GM12873 (cell line): ENCODE measurements around the gene SLC6A6.

ENCODE experiments used
- TF ChIP-seq, protein P1 (sequence below): IDR thresholded peaks from 2 replicates; pipeline ENCODE4 v1.5.1; 2012; ENCODE audit warnings: low read depth, mild to moderate bottlenecking, moderate library complexity, low read length, control low read depth; ENCODE audit not compliant: insufficient read depth; ENCODE audit errors: missing control alignments

The SLC6A6 gene

GRCh38 chr3:14517601-14518431 is 115.4 kb downstream of the SLC6A6 start:
- TF ChIP-seq, protein P1, sequence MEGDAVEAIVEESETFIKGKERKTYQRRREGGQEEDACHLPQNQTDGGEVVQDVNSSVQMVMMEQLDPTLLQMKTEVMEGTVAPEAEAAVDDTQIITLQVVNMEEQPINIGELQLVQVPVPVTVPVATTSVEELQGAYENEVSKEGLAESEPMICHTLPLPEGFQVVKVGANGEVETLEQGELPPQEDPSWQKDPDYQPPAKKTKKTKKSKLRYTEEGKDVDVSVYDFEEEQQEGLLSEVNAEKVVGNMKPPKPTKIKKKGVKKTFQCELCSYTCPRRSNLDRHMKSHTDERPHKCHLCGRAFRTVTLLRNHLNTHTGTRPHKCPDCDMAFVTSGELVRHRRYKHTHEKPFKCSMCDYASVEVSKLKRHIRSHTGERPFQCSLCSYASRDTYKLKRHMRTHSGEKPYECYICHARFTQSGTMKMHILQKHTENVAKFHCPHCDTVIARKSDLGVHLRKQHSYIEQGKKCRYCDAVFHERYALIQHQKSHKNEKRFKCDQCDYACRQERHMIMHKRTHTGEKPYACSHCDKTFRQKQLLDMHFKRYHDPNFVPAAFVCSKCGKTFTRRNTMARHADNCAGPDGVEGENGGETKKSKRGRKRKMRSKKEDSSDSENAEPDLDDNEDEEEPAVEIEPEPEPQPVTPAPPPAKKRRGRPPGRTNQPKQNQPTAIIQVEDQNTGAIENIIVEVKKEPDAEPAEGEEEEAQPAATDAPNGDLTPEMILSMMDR, result no peak

DNA sequence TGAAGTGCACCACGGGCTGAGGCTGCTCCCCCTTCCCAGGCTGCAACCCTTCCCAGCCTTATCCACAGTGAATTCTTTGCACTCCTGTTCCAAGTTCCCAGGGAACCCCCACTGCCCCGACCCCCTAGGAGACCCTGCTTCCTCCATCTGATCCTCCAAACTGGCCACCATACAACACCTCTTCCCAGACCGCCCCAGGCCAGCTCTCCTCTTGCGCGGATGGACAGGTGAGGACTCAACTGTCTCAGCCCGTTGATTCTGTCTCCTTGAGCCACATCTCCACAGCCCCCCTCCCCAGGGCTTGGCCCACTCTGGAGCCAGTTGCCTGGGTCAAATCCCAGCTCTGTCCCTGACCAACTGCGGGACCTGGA is 116.0 kb downstream of the SLC6A6 start:
- TF ChIP-seq, protein P1, result no peak

DNA sequence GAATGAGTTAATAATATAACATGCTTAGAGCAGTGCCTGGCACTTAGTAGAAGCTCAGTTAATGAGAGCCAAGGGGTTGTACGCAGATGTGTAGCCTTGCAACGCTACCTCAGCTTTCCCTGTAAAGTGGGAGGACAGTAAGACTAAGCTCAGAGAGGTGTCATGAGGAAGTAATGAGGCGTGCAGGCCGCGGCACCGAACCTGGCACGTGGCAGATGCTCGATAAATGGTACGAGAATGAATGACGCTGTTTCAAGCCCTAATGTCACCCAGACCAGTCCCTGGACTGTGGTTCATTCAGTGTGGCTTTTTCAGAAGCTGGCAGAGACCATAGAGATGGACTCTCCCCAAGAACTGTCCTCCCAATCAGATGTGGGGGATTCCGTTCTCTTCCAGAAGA is 116.5 kb downstream of the SLC6A6 start:
- TF ChIP-seq, protein P1, result no peak

- TF ChIP-seq, protein P1, result no peak
Observed at GRCh38 chr3:14519406-14519805, 117.0 kb downstream of the SLC6A6 start.

GRCh38 chr3:14520149-14520548 is 117.7 kb downstream of the SLC6A6 start:
- TF ChIP-seq, protein P1, result no peak

DNA sequence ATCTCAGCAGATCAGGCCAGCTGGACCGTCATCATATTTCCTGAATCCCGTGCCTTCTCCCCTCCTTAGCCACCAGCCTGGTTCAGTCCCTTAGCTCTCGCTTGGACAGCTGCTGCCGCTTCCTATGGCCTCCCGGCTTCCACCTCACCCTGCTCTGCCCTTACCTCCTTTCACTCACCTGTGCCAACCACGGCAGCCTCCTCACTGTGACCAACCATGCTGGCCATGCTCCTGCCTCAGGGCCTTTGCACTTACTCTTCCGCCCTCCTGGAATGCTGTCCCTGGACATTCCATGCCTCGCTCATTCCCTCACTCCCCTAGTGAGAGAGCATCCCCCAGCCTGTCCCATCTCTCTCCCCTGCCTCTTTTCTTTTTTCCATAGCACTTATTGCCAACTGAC is 118.6 kb downstream of the SLC6A6 start:
- TF ChIP-seq, protein P1, result no peak

- TF ChIP-seq, protein P1, result no peak
Observed at GRCh38 chr3:14521611-14522010, 119.2 kb downstream of the SLC6A6 start.
